ENCODE data around the gene SPINT1.

The SPINT1 gene

GRCh38 chr15:40843885-40844695, at the start of gene SPINT1:
Gene SPINT1, plus strand, starts transcription at chr15:40844048. Its CDS starts 507 bp downstream, at chr15:40844555.
- DNase-seq: peak; percentile 80

- no peak for DNase-seq
Measured at GRCh38 chr15:40796041-40796440, 47.8 kb upstream of the SPINT1 start.

- no peak for DNase-seq
Measured at GRCh38 chr15:40796512-40796911, 47.3 kb upstream of the SPINT1 start.

DNA sequence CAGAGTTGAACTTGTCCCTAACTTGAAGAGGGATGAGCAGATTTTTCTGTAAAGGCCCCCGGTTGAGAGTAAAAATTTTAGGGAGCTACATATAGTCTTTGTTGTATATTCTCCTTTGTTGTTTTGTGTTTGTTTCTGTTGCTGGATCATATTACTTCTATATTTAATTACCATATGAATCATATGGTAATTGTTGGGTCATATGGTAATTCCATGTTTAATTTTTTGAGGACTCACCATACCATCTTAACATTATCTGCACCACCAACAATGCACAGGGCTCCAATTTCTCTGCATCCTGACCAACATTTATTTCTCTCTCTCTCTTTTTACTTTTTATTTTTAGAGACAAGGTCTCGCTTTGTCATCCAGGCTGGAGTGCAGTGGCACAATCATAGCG, 44.3 kb upstream of the SPINT1 start:
- no peak for DNase-seq

GRCh38 chr15:40803076-40803475, 40.8 kb upstream of the SPINT1 start:
- DNase-seq: no peak

DNA sequence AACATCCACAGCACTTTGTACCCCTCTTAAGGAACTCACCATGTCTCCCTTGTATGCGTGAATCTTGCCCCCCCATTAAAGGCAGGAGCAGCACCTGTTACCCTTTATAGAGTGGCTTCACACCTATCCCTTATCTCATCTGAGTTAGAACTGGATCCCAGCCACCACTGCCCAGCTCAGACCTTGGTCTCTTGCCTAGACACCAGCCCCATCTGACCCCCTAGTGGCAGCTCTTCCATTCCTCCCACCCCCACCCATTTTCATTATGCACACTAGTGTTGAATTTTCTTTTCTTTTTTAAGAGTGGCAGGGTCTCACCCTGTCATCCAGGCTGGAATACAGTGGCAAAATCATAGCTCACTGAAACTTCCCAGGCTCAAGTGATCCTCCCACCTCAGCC, 40.2 kb upstream of the SPINT1 start:
- DNase-seq: no peak

DNA sequence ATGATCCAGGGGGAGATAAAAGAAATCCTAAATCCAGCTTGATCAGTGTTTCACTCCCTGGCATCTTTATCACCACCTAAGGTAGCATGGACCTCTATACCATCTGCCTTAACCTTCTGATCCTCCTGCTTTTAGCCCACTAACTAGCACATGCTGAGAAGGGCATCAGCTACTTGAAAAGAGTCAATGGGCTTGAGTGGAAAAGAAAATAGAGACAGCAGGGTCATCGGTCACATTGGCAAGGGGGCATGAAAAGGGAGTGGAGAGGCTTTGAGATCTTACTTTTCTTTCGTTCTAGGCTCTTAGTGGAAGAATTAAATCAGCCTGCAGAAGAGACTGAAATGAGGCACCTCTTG, 37.2 kb upstream of the SPINT1 start:
- DNase-seq: no peak

DNA sequence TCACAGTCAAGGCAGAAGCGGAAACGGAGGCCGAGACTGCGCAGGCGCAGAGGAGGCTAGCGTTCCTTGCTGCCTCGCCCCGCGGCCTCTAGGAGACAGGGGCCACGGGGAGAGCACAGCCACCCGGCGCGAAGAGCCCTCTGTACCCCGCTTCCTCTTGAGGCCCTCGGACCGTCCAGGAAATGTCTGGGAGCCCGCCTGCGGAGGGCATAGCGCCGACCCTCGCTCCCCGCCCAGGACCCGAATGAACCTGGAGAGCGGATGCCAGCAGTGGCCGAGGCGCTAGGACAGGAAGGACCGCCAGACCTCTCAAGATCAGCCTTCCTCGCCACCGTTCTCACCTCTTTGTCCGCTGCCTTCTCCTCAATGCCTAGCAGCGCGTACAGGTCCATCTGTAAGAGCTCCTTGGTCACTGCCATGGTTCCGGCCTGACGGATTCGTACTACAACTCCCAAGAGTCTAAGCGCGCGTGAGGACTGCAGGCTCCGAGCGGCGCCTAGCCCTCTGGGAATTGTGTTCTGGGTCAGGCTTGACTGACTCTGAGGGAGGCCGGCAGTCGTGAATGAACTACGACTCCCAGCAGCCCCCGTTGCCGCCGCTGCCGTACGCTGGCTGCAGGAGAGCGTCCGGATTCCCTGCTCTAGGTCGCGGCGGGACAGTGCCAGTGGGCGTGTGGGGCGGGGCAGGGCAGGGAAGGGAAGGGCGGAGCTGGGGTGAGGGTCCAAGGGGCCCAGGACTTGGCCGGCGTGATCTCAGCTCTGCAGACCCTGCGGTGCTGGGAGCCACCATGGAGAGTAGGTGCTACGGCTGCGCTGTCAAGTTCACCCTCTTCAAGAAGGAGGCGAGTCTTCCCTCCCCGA, 36.6 kb upstream of the SPINT1 start, which contains the start of the genes DNAJC17 and ZFYVE19:
Gene DNAJC17, minus strand, starts transcription at position 446 of the 860 bp plus-strand sequence. Its CDS starts 27 bp downstream, at position 419.
Gene ZFYVE19, plus strand, starts transcription at position 62 of the 860 bp plus-strand sequence. Its CDS starts 501 bp downstream, at position 563.
- peak; percentile 96 for DNase-seq

GRCh38 chr15:40807888-40808461, 35.9 kb upstream of the SPINT1 start:
- DNase-seq: no peak

GRCh38 chr15:40808861-40809450, 34.9 kb upstream of the SPINT1 start:
- no peak for DNase-seq

DNA sequence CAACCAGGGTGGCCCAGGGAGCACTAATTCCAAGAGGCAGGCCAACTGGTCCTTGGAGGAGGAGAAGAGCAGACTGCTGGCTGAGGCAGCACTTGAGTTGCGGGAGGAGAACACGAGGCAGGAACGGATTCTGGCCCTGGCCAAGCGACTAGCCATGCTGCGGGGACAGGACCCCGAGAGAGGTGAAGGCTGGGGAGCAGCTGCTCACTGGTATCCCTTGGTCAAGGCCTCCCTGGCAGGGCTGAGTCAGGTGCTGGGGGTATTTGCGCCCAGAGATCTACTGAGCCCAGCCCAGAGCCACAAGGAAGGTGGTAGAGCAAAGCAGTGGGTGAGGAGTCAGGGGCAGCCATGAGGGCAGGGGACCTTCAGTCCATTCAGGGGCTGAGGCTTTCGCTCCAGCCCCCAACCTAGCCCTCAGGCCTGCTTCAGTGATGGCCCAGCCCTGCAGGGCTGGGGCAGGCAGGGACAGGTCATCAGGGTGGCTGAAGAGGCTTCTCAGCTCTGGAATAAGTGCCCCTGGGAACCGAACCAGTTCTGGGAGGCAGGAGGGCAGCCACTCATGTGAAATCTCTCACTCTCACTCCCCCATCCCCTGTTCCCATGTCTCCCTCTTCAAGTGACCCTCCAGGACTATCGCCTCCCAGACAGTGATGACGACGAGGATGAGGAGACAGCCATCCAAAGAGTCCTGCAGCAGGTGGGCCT, 31.0 kb upstream of the SPINT1 start:
- DNase-seq: no peak

DNA sequence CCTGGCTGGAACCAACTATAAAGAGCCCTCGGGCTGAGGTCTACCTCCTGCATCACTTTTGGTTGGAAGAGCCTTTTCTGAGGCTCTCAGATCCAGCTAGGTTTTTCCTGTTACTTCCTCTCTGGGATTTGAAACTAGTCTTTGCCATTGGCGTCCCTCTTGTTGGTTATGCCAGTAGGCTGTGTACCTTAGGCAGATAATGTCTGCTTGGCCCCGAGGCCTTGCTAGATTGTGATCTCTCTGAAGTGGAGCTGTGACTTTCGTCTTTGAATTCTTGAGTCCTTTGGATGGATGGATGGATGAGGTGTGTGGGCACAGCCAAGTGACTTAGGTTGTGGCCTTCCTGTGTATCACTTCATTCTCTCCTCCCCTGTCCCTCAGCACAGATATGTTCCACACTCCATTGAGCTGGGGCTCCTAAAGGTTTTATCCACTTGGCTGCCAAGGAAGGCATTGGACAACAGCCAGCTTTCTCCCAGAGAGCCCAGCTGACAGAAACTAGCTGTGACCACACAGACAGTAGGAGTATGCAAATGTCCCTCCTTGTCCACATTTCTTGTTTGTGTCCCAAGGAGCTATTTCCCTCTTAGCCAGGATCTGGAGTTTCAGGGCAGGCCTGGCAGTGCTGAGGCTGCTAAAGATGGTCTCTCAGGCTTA, 28.7 kb upstream of the SPINT1 start:
- no peak for DNase-seq

DNA sequence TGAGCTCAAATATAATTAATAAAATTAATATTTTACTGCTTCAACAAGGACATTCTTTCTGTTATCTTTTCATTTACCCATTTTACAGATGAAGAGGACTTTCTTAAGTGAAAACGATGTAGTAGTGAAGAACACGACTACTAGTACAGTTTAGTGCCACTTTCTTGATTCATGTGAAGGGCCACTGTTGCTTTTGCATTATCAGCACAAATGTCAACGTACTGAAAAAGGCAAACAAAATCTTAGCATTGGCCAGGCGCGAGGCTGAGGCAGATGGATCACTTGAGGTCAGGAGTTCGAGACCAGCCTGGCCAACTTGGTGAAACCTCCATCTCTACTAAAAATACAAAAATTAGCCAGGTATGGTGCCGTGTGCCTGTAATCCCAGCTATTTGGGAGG, 24.8 kb upstream of the SPINT1 start:
- DNase-seq: no peak

DNA sequence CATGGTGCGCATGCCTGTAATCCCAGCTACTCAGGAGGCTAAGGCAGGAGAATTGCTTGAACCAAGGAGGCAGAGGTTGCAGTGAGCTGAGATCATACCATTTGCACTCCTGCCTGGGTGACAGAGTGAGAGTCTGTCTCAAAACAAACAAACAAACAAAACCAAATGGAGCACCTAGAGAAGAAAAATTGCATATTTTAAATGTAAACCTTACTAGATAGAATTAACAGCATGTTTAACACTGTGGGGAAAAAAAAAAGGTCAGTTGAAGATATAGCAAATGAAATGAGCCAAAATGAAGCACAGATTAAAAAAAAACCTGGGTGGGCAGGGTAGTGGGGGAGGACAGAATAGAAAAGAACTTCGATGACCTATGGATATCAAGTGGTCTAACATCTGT, 22.7 kb upstream of the SPINT1 start:
- no peak for DNase-seq

- DNase-seq: no peak
Measured at GRCh38 chr15:40823572-40824343, 20.1 kb upstream of the SPINT1 start.

- no peak for DNase-seq
Measured at GRCh38 chr15:40825661-40826422, 18.0 kb upstream of the SPINT1 start.

- DNase-seq: no peak
Measured at GRCh38 chr15:40826423-40827075, 17.3 kb upstream of the SPINT1 start.

- no peak for DNase-seq
Measured at GRCh38 chr15:40828447-40829036, 15.3 kb upstream of the SPINT1 start, which contains the start of gene PPP1R14D. Gene PPP1R14D, minus strand, starts transcription at chr15:40828708. Its CDS starts 67 bp downstream, at chr15:40828641.

DNA sequence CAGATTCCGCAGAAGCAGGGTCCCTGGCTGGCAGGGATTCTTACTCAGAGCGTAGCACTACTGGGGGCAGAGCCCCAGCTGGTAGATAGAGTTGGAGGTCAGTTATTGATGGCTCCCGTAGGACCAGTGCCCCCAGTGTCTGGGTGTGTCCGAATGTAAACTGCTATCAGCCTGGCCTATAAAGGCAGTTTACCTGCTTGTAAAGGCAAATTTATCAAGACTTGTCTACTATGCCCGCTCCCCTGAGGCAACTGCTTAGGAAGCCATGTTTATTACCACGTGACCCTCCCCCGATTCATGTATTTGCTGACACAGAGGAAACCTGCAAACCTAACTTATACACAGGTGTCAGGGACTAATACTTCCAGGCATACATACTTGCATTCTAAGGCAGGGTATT, 14.7 kb upstream of the SPINT1 start:
- DNase-seq: no peak

Measured in stimulated activated CD4-positive, alpha-beta T cell treated with anti-CD3 and anti-CD28 coated beads, Interleukin-1b, Interleukin-23, amount 100 ng/mL, for 48 hours (primary cell).